MM.1S (cell line): ENCODE data around the gene DCUN1D1.

Source experiments
- DNase-seq: peaks from one replicate; pipeline ENCODE4 v3.0.0-alpha.2; 2015
- H2AFZ ChIP-seq: fragments of 300-600 bp; sonication (generic); 2 replicates; pipeline ENCODE4 v1.6.0; 2016; ENCODE audit warnings: antibody characterized with exemption, low read length
- H3F3A ChIP-seq: fragments of 300-600 bp; sonication (generic); 2 replicates; pipeline ENCODE4 v1.6.1; 2016; ENCODE audit warnings: mild to moderate bottlenecking, antibody characterized with exemption, low read length, moderate library complexity, mixed read lengths; ENCODE audit not compliant: insufficient read depth
- H3K27ac ChIP-seq: fragments of 300-600 bp; sonication (generic); 2 replicates; pipeline ENCODE4 v1.5.1; 2016; ENCODE audit warnings: mild to moderate bottlenecking, low read length
- H3K27me3 ChIP-seq: fragments of 300-600 bp; sonication (generic); replicated peaks from 2 replicates; pipeline ENCODE4 v1.6.0; 2016; ENCODE audit warnings: low read length; ENCODE audit not compliant: insufficient read depth
- H3K36me3 ChIP-seq: fragments of 300-600 bp; sonication (generic); replicated peaks from 2 replicates; pipeline ENCODE4 v1.6.1; 2016; ENCODE audit warnings: mild to moderate bottlenecking, low read length, mixed read lengths; ENCODE audit not compliant: insufficient read depth
- H3K4me1 ChIP-seq: fragments of 300-600 bp; sonication (generic); 2 replicates; pipeline ENCODE4 v1.6.1; 2016; ENCODE audit warnings: low read length, mixed read lengths
- H3K4me2 ChIP-seq: fragments of 300-600 bp; sonication (generic); 2 replicates; pipeline ENCODE4 v1.6.0; 2016; ENCODE audit warnings: low read depth, low read length
- H3K4me3 ChIP-seq: fragments of 300-600 bp; sonication (generic); 2 replicates; pipeline ENCODE4 v1.5.1; 2016; ENCODE audit warnings: low read length, mixed read lengths
- H3K79me2 ChIP-seq: fragments of 300-600 bp; sonication (generic); 2 replicates; pipeline ENCODE4 v1.6.1; 2016; ENCODE audit warnings: mixed run types, low read length, mixed read lengths
- H3K9ac ChIP-seq: fragments of 300-600 bp; sonication (generic); 2 replicates; pipeline ENCODE4 v1.6.1; 2016; ENCODE audit warnings: low read length, mixed read lengths
- H3K9me2 ChIP-seq: fragments of 300-600 bp; sonication (generic); replicated peaks from 2 replicates; pipeline ENCODE4 v1.6.1; 2016; ENCODE audit warnings: mild to moderate bottlenecking, low read length, mixed read lengths; ENCODE audit not compliant: insufficient read depth
- H3K9me3 ChIP-seq: fragments of 300-600 bp; sonication (generic); replicated peaks from 2 replicates; pipeline ENCODE4 v1.6.1; 2016; ENCODE audit warnings: mild to moderate bottlenecking, low read length, mixed read lengths; ENCODE audit not compliant: insufficient read depth
- H4K20me1 ChIP-seq: fragments of 300-600 bp; sonication (generic); 2 replicates; pipeline ENCODE4 v1.6.1; 2016; ENCODE audit warnings: mild to moderate bottlenecking, low read length, moderate library complexity, mixed read lengths; ENCODE audit not compliant: insufficient read depth
- EZH2 ChIP-seq: fragments of 300-600 bp; sonication (generic); optimal IDR thresholded peaks from 2 replicates; pipeline ENCODE3; 2017; ENCODE audit warnings: low read depth, mild to moderate bottlenecking, antibody characterized with exemption, low read length, mixed read lengths
- EZH2phosphoT487 ChIP-seq: fragments of 300-600 bp; sonication (generic); IDR thresholded peaks from 2 replicates; pipeline ENCODE4 v1.6.1; 2018; ENCODE audit warnings: antibody characterized with exemption, low read length
- TF ChIP-seq, protein P1 (sequence below): fragments of 300-600 bp; sonication (generic); IDR thresholded peaks from 2 replicates; pipeline ENCODE4 v1.5.1; 2016; ENCODE audit warnings: antibody characterized with exemption, low read length, mixed read lengths

Gene DCUN1D1

DNA sequence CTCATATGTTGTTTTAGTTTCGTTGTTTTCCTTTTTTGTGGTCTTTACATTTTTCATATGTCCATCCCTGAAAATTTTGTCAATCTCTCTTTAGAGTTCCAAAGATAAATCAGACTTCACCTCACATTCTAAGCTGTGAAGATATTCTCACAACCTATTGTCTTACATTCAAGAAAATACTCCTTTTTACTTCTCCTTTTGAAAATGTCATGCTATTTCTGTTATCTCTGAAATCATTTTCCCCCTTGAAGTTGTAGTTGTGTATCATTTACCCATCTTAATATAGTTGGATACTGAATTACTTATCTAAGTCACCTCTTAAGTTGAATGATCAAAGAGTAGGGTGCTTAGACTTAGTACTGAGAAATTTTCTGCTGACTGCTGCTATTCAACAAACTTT, 74.3 kb downstream of the DCUN1D1 start:
- Histone ChIP-seq H3K79me2 (no peaks in the 10 kb centered on the region), H3K4me3 (no peak overlapping the region), H2AFZ (no peak overlapping the region), H3K9ac (no peak overlapping the region), H3K9me3 (no peaks in the 10 kb centered on the region), H3K27ac (no peak overlapping the region), H3K36me3 (0 out of 2 replicates have a peak, but pooled peaks cover 7% of the 10 kb centered on the region), H3F3A (peaks cover 6% of the 10 kb centered on the region; the same call in 1 of the 2 replicates), H3K4me1 (peaks cover 8% of the 10 kb centered on the region; the same call in 1 of the 2 replicates), H3K9me2 (no peaks in the 10 kb centered on the region), H4K20me1 (no peaks in the 10 kb centered on the region), H3K4me2 (no peak overlapping the region), H3K27me3 (no peaks in the 10 kb centered on the region)
- TF ChIP-seq EZH2phosphoT487 (no peak), EZH2 (no peak)
- TF ChIP-seq, protein P1, sequence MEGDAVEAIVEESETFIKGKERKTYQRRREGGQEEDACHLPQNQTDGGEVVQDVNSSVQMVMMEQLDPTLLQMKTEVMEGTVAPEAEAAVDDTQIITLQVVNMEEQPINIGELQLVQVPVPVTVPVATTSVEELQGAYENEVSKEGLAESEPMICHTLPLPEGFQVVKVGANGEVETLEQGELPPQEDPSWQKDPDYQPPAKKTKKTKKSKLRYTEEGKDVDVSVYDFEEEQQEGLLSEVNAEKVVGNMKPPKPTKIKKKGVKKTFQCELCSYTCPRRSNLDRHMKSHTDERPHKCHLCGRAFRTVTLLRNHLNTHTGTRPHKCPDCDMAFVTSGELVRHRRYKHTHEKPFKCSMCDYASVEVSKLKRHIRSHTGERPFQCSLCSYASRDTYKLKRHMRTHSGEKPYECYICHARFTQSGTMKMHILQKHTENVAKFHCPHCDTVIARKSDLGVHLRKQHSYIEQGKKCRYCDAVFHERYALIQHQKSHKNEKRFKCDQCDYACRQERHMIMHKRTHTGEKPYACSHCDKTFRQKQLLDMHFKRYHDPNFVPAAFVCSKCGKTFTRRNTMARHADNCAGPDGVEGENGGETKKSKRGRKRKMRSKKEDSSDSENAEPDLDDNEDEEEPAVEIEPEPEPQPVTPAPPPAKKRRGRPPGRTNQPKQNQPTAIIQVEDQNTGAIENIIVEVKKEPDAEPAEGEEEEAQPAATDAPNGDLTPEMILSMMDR: no peak
- no peak for DNase-seq

DNA sequence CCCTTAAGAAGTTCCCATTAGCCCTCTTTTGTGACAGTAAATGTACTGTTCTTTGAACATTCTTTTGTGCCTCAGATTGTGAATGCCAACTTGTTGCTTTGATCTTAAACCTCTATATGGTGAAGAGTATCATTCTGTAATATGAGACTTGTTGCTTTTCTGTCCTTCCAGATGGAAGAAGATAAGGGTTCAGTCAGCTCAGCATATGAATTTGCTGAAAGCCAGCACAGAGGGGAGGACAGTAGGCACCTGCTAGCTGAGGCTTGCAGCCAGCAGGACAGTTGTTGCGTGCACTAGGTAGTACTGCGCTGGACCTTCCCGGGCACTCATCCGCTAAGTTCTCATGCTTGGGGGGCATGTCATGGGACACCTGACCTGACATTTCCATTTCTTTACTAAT, 74.7 kb downstream of the DCUN1D1 start:
- H3K9me3 ChIP-seq: no peaks in the 10 kb centered on the region
- no peak overlapping the region for H2AFZ ChIP-seq
- no peak overlapping the region for H3K9ac ChIP-seq
- H3F3A ChIP-seq: peaks cover 6% of the 10 kb centered on the region; the same call in 1 of the 2 replicates
- H3K27me3 ChIP-seq: no peaks in the 10 kb centered on the region
- no peaks in the 10 kb centered on the region for H3K9me2 ChIP-seq
- H3K4me1 ChIP-seq: peaks cover 8% of the 10 kb centered on the region; the same call in 1 of the 2 replicates
- H3K79me2 ChIP-seq: no peaks in the 10 kb centered on the region
- no peak for TF ChIP-seq EZH2phosphoT487
- TF ChIP-seq, protein P1: no peak
- no peak for TF ChIP-seq EZH2
- 0 out of 2 replicates have a peak, but pooled peaks cover 7% of the 10 kb centered on the region for H3K36me3 ChIP-seq
- no peak for DNase-seq
- no peak overlapping the region for H3K4me3 ChIP-seq
- H4K20me1 ChIP-seq: no peaks in the 10 kb centered on the region
- no peak overlapping the region for H3K4me2 ChIP-seq
- H3K27ac ChIP-seq: no peak overlapping the region

DNA sequence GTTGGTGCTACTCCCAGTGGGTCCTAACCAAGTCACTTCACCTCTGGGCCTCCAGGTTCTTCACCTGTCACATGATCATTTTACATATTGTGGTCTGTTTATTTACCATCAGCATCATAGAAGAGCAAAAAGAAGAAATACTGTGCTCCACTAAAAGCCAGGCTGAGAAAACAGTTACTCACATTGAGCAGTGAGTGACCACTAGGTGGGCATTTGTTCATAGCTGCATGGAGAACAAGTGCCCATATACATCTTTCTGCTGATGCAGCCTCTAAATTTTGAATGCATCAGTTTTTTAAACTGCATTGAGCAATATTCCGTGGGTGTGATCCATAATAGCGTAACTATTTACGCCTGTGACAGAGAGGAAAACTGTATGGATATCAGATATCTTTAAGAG, 76.2 kb downstream of the DCUN1D1 start:
- no peaks in the 10 kb centered on the region for H3K9me3 ChIP-seq
- peaks cover 7% of the 10 kb centered on the region; the same call in 1 of the 2 replicates for H3K36me3 ChIP-seq
- TF ChIP-seq EZH2 (no peak), EZH2phosphoT487 (no peak)
- TF ChIP-seq, protein P1: no peak
- no peaks in the 10 kb centered on the region for H3K27me3 ChIP-seq
- no peak overlapping the region for H3K9ac ChIP-seq
- no peak for DNase-seq
- no peaks in the 10 kb centered on the region for H4K20me1 ChIP-seq
- H3K27ac ChIP-seq: no peak overlapping the region
- H3F3A ChIP-seq: peaks cover 6% of the 10 kb centered on the region; the same call in 1 of the 2 replicates
- H3K4me2 ChIP-seq: no peak overlapping the region
- no peaks in the 10 kb centered on the region for H3K79me2 ChIP-seq
- H2AFZ ChIP-seq: no peak overlapping the region
- H3K4me3 ChIP-seq: no peak overlapping the region
- no peaks in the 10 kb centered on the region for H3K9me2 ChIP-seq
- H3K4me1 ChIP-seq: peaks cover 8% of the 10 kb centered on the region; the same call in 1 of the 2 replicates
